GM18526 (cell line): Measurements from ENCODE around the gene GRID2.

ENCODE experiments used
- POLR2A ChIP-seq: IDR thresholded peaks from 3 replicates; pipeline ENCODE4 v1.6.1; 2011; ENCODE audit not compliant: insufficient read length; ENCODE audit errors: extremely low read depth

The GRID2 gene

DNA sequence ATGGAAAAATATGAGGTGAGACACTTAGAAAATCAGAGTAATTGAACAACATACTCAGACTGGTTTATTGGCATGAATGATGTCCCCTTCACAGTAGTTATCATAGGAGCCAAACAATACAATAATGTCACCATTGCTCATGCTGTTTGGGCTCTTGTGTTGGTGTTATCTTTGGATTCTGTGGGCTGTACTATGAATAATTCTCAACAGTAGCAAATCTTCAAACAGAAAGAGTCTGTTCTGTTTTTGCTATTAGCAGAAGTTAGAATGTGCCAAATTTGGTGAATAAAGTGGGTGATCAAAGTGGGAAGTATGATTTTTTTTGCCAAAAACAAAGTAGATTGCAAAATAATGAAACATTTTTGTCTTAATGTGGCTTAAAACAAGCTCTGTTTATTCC, 58.3 kb downstream of the GRID2 start:
- TF ChIP-seq POLR2A: no peak

DNA sequence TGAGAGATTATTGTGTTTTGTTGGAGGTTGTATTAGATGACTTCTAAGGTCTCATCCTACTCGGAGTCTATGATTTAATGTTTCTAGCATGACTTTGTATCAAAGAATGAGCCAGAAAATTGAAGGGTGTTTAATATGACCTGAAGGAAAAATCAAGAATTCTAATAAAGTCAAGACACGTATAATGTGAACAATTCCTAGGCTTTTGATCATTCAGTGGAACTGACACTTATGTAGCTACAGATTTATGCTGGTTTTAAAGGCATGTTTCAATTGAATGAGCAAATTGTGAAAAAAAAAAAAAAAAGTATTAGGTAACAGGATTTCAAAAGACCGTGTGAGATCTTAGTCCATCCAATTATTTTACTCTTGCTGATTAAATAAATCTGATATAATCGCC, 64.9 kb downstream of the GRID2 start:
- no peak for TF ChIP-seq POLR2A

DNA sequence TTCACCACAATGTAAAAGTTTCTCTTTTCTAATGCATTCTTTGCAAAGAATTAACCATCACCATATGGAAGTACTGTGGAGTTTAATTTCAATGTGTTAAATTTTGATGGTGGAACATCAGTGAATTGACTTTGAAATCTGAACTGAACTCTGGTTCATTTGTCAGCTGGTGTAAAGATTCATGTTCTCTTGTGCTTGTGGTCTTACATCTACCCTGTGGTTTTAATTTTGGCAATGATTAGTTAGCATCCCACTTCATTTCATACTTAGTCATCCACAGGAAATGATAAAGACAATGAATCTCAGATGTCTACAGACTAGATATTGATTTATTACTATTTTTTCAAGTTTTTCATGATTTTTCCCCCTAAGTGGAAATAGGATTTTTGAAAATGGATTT, 77.8 kb downstream of the GRID2 start:
- no peak for TF ChIP-seq POLR2A

DNA sequence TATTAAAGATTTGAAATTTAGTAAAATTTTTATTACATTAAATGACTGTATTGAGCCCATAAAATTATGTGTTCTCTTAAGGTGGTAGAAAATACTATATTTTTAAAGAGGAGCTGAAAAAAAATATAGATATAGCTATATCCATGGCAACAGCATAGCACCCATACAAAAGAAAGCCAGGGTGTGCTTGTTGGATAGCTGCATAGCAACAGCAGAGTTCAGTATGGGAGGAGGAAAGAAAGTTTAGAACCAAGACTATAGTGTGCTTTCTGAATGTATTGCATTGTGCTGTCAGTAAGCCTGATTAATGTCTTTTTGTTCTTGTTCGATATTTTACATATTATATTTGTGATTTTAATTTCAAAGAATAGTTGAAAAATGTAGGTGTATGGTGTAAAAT, 78.4 kb downstream of the GRID2 start:
- no peak for TF ChIP-seq POLR2A

DNA sequence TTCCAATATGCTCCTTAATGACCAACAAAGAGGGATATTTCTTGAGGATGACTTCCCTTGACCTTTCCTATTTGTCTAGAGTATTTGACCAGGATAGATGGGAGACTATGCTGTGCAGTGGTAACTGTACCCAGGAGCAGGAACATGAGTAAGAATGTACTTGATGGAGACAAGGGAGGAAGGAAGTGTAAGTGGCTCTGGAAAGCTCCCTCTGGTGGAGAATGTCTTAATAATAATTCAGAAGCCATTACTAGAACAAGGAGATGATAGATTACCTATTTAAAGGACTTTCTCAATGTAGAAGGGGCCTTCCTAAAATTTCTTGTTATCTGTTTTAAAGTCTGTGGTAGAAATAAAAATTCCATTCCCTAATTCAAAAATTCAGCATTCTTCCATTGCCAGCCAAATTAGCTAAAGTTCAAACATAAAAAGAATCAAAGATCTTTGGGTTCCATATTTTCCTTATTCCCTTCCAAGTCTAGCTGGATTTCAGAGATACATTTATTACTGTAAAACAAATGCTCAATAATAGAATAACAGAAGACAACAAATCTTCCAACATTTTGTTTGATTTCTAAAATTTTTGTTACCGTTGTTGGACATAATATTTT, 83.8 kb downstream of the GRID2 start:
- no peak for TF ChIP-seq POLR2A

DNA sequence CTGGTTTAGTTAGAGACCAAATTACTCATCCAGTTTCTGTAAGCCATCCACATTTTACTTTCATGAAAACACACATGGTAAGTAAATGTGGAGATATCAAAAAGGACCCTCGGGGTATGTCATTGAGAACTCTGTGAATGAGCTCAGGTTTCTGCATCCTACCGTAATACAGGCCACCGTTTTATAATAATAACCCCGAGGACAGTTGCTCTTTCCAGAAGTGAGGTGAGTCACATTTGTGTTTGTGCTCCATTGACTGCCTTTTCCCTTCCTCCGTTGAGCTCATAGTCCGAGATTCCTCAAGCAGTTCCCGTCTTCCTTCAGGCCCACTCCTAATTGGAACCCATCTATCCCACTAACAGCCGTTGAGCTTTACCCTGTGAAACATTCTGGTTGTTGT, 95.3 kb downstream of the GRID2 start:
- TF ChIP-seq POLR2A: no peak

DNA sequence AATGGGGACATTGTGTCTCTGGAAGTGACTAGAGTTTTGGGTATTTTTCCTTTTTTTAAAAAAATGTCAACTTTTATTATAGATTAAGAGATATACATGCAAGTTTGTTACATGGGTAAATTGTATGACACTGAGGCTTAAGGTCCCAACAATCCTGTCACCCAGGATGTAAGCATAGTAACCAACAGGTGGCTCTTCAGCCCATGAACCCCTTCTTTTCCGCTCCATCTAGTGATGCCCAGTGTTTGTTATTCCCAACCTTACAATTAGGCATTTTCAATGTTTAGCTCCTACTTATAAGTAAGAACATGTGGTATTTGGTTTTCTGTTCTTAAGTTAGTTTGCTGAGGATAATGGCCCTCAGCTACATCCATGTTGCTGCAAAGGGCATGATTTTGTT, 102.7 kb downstream of the GRID2 start:
- TF ChIP-seq POLR2A: no peak

DNA sequence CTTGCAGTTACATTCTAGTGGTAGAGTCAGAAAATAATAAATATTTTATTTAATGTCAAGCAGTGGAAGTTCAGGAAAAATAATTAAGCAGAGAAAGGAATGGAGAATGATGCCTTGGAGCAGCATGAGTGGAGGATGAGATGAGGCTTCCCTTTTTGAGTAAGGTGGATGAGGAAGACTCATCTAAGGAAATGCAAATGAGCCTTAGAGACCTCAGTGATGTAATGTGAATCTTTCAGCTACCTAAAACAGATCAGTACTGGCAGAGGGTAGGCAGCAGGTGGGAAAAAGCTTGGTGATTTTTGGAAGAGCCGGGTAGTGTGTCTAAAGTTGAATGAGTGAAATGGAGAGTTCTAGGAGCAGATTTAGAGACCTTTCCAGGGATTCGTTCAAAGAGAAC, 118.2 kb downstream of the GRID2 start:
- no peak for TF ChIP-seq POLR2A

DNA sequence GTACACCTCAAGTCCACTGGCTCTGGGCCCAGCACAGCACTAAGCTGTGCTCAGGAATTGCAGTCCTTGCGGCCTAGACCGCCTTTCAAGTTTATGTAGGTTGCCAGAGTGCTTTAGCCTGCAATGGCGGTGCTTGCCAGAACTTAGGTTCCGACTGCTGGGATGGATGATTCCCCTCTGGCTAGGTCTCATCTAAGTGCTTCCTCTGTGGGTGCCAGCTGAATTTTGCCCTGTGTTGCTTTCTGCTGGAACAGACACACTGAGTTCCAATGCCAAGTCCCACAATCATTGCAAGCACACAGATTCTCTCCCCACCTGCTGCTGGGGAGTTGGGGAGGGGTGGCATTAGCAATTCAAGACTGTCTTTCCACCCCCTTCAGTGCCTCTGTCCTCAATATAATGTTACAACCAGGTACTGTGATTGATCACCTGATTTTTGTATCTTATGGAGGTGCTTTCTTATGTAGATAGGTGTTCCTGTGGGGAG, 129.5 kb downstream of the GRID2 start:
- TF ChIP-seq POLR2A: no peak

DNA sequence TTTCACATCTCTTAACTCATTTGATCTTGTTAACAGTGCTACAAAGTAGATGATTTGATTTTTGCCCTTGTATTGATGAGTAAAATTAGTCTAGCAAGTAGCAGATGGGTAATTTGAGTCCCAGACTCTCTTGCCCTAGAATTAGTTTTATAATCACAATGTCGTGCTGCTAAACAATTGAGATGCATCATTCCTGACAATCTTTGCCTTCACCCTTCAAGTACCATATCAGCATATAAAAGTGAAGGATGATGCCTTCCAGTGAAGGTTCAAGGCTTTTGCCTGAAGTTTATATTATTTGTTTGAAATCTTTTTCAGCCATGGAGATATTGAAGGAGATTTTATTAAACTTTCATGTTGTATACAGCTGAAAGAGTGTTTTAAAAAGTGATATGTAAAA, 141.4 kb downstream of the GRID2 start:
- TF ChIP-seq POLR2A: no peak

DNA sequence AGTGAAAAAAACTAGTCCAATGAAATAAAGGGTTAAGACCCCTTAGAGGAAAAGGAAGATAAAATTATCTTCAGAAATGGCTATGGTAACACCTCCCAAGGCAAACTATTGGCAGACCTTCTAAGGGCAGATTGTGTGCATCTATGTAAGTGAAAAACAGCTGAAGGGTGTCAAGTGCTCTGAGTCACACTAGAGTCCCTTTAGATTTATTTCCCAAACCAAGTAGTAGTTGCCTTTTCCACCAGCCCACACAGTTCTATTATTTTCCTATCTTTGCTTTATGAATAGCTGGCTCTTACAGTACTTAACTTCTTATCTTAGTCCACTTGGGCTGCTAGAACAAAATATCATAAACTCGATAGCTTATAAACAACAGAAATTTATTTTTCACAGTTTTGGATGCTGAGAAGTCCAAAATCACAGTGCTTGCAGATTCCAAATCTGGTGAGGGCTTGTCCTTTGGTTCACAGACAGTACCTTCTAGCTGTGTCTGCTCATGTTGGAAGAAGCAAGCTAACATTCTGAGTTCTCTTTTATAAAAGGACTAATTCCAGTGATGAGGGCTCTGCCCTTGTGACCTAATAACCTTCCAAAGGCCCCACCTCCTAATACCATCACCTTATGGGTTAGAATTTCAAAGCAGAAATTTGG, 143.6 kb downstream of the GRID2 start:
- no peak for TF ChIP-seq POLR2A

DNA sequence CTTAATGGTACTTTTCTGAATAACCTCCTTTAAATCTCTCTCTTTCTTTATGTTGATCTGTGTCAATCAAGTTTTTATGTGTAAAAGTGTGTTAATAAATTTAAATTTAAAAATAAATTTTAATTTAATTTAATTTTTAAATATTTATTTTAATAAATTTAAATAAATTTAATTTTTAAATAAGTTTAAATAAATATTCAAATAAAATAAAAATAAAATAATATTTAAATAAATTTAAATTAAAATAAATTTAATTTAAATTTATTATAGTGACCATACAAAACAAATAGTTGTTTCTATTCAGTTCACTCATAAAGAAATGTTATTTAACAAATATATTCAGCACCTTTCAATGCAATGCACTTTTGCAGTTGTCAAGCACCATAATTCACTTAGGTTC, 146.9 kb downstream of the GRID2 start:
- no peak for TF ChIP-seq POLR2A

DNA sequence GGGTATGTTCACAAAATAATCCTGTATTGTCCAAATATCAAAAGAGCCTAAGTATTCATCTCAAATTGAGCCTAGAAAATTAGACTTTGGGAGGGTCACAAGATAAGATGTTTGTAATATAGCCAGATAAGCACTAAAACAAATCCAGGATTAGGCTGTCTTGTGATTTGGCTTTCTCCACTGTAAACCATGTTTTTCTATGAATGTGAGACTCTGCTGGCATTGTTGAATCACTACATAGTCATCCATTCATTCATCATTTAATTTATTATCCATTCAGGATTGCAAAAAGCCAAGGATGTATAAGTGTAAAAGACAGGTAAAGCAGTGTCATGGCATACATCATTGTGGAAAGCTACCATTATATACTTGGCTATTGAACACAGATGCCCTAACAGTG, 148.0 kb downstream of the GRID2 start:
- no peak for TF ChIP-seq POLR2A

DNA sequence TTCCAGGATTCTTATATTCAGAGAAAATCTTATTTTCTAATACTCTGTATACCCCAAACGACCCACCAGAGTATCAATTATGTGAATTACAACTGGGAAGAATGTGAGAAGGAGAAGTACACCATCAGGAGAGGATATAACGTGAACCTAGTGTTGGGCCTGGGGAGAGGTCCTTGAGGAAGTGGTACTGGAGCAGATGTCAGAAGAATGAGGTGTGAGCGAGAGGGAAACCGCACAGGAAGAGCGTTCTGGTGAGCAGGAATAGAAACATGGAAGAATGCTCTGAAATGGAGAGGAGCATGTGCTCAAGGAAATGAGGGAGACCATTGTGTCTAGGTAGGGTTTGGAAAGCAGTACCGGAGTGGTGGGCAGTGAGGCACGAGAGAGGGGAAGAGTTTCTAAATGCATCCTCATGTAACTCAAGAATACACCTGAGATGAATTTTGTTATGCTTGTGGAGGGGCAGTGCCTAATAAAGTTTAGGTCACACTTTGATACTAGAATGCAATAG, 151.6 kb downstream of the GRID2 start:
- TF ChIP-seq POLR2A: no peak

DNA sequence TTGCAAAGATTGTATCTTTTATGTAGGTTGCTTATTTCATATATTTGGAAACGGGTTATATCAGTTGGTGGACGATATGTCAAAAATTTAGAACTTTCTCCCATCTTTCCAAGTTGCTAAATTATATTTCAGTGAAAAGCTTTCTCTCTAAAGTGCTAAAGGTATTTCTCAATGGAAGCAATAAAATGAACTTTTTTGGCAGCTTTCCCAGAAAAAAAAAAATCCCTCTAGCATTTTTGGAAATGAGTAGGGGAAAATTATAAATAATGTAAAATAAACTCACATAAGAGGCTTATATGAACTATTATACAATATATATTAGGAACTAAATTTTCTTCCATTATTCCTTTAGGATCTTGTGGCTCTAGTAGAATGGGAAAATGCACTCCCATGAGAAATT, 152.2 kb downstream of the GRID2 start:
- TF ChIP-seq POLR2A: no peak

DNA sequence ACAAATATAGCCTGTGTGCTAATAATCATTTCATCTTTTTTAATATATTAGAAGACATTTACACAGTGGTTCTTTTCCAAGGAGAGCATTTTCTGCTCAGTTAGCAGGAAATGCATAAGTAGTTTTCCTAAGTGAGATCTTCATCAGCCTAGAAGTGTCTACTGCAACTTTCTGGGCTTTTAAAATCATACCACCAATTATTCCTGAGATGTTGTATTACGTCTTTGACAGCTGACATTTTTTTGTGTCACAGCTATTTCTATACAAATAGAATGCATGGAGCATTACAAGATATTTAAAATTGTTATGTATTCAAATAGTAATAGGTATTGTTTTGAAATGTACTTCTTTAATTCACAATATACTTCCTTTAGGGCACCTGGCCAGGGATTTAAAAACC, 158.0 kb downstream of the GRID2 start:
- TF ChIP-seq POLR2A: no peak

DNA sequence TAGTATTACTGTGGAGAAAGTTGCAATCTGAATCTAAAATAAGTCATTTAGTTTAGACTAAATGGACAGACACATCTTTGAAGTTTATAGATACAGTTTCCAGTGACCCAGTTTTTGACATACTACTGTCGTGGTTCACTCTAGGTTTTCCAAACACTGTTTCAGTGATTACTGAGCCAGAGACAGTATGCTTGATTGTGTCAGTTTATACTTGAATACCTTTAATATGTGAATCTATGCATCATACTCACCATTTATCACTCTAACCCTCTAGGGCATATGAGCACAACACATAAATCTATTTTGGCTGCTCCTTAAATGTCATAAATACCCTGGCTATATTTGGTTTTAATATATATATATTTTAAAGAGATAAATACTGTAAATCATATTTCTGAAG, 173.5 kb downstream of the GRID2 start:
- TF ChIP-seq POLR2A: no peak
